PC-9 (cell line): ENCODE data around the gene NR6A1. TPM values are rescaled to one million over a fixed set of nuclear protein-coding genes. Genes with fewer than 3 reads are reported as not detected.

Source experiments
- BruUV-seq: library from RNA; stranded (reverse); fragments of 400-500 nt; replicated peaks from 2 replicates; lab custom pipeline; 2021; lab: Mats Ljungman, UMichigan
- CTCF ChIA-PET: fragments of 300-600 bp; sonication (Branson Sonifier 250); formaldehyde crosslinking; loops from one replicate; lab custom pipeline; 2022; ENCODE audit warnings: antibody characterized with exemption; lab: Charles Lee
- POLR2A ChIA-PET: fragments of 300-600 bp; sonication (Branson Sonifier 250); formaldehyde crosslinking; loops from one replicate; lab custom pipeline; 2022; ENCODE audit warnings: antibody characterized with exemption; ENCODE audit not compliant: unreplicated experiment; lab: Charles Lee
- DNase-seq, 2 experiments: peaks; one replicate each; pipeline versions ENCODE4 v3.0.0 to v3.0.0-alpha.2; 2015 to 2022; ENCODE audit warnings: mixed read lengths in 1 of 2
- H2AFZ ChIP-seq: fragments of 200-600 bp; sonication (generic); 2 replicates; pipeline ENCODE4 v1.8.1; 2017; ENCODE audit warnings: antibody characterized with exemption
- H3F3A ChIP-seq: fragments of 200-600 bp; sonication (generic); 2 replicates; pipeline ENCODE4 v1.8.1; 2017; ENCODE audit warnings: antibody characterized with exemption, mild to moderate bottlenecking, low read depth; ENCODE audit not compliant: insufficient read depth
- H3K27ac ChIP-seq: fragments of 200-600 bp; sonication (generic); 2 replicates; pipeline ENCODE4 v1.6.1; 2016; ENCODE audit warnings: mixed run types
- H3K27me3 ChIP-seq: fragments of 200-600 bp; sonication (generic); 2 replicates; pipeline ENCODE4 v1.6.1; 2016; ENCODE audit warnings: low read depth, mixed run types; ENCODE audit not compliant: insufficient read depth
- H3K36me3 ChIP-seq: fragments of 200-600 bp; sonication (generic); 2 replicates; pipeline ENCODE4 v1.6.1; 2016; ENCODE audit warnings: low read depth, mixed run types
- H3K4me1 ChIP-seq: fragments of 200-600 bp; sonication (generic); replicated peaks from 2 replicates; pipeline ENCODE4 v1.6.1; 2016; ENCODE audit warnings: mixed run types; ENCODE audit not compliant: insufficient read depth
- H3K4me2 ChIP-seq: fragments of 200-600 bp; sonication (generic); 2 replicates; pipeline ENCODE4 v1.6.1; 2017; ENCODE audit warnings: mixed run types
- H3K4me3 ChIP-seq: fragments of 200-600 bp; sonication (generic); 2 replicates; pipeline ENCODE4 v1.6.1; 2016; ENCODE audit warnings: mixed run types
- H3K79me2 ChIP-seq: fragments of 200-600 bp; sonication (generic); 2 replicates; pipeline ENCODE4 v1.6.1; 2017; ENCODE audit warnings: low read depth, mixed run types
- H3K9me2 ChIP-seq: fragments of 200-600 bp; sonication (generic); 2 replicates; pipeline ENCODE4 v1.8.1; 2017; ENCODE audit warnings: mild to moderate bottlenecking; ENCODE audit not compliant: insufficient read depth
- H3K9me3 ChIP-seq: fragments of 200-600 bp; sonication (generic); 2 replicates; pipeline ENCODE4 v1.8.1; 2016; ENCODE audit warnings: low read depth; ENCODE audit not compliant: insufficient read depth
- H4K20me1 ChIP-seq: fragments of 200-600 bp; sonication (generic); 2 replicates; pipeline ENCODE4 v1.8.1; 2017; ENCODE audit not compliant: insufficient read depth
- CTCF ChIP-seq: fragments of 200-600 bp; sonication (generic); conservative IDR thresholded peaks from 2 replicates; pipeline ENCODE4 v1.6.1; 2017; ENCODE audit warnings: mixed run types, antibody characterized with exemption, mild to moderate bottlenecking, moderate library complexity
- EZH2 ChIP-seq: fragments of 200-600 bp; sonication (generic); IDR thresholded peaks from 2 replicates; pipeline ENCODE4 v1.8.0; 2017; ENCODE audit warnings: antibody characterized with exemption, low read depth
- intact Hi-C: fragments of 100-400 bp; cut with micrococcal nuclease; formaldehyde crosslinking; loops from one replicate; pipeline ENCODE4 v1.10.0; 2022; ENCODE audit not compliant: unreplicated experiment
- total RNA-seq: library from RNA; stranded (reverse); gene quantifications from 2 replicates; pipeline ENCODE4 v1.2.3, GENCODE V29; 2021

Gene NR6A1
- total RNA-seq, 1 experiment from 2014 or later = 13.0 TPM

GRCh38 chr9:124767821-124768220 lies 3.3 kb downstream of the NR6A1 start:
- intact Hi-C loops = loop anchor here (2.0 kb wide), 1 partner anchor 173 kb away; the partner anchor contains the start of gene GOLGA1
- Histone ChIP-seq H3K27me3 (no peaks in the 10 kb centered on the region), H3K79me2 (peaks cover 79% of the 10 kb centered on the region), H4K20me1 (peaks cover 43% of the 10 kb centered on the region), H2AFZ (no peak overlapping the region), H3K9me3 (no peaks in the 10 kb centered on the region), H3F3A (peaks cover 13% of the 10 kb centered on the region), H3K4me2 (peak overlapping the region; percentile 84), H3K4me3 (no peak overlapping the region; the same call in 1 of the 2 replicates), H3K4me1 (peaks cover 25% of the 10 kb centered on the region), H3K36me3 (no peaks in the 10 kb centered on the region), H3K9me2 (no peaks in the 10 kb centered on the region), H3K27ac (no peak overlapping the region)
- TF ChIP-seq EZH2 (no peak), CTCF (no peak)
- no peak for DNase-seq
- no TSS peak for BruUV-seq
- ChIA-PET POLR2A (no interaction called here), CTCF (no interaction called here)

GRCh38 chr9:124766815-124767554 lies 4.1 kb downstream of the NR6A1 start:
- H3K36me3 ChIP-seq = no peaks in the 10 kb centered on the region
- H3K27ac ChIP-seq = no peak overlapping the region

DNA sequence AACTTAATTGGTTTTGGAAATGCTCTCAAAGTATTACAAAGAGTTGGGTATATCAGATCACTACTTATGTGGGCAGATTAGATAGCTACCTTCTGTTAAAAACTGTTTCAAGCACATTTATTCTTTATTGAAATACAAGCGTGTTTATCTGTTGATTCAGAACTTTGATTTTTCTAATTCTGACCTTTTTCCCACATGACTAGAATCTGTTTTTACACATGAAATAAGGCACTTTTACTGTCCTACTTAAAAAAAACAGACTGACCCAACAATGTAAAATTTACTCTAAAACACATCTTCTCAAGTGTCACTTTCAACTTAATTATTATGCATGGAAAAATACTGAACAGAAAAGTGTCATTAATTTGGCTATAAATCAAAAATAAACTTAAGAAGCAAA lies 4.8 kb downstream of the NR6A1 start:
- no peak overlapping the region for H2AFZ ChIP-seq
- no TSS peak for BruUV-seq
- peak overlapping the region; percentile 20; the same call in 1 of the 2 replicates for H3K4me2 ChIP-seq
- peaks cover 48% of the 10 kb centered on the region for H4K20me1 ChIP-seq
- H3K27me3 ChIP-seq = no peaks in the 10 kb centered on the region
- peaks cover 25% of the 10 kb centered on the region for H3K4me1 ChIP-seq
- DNase-seq = no peak
- no peak overlapping the region for H3K4me3 ChIP-seq
- H3F3A ChIP-seq = peaks cover 9% of the 10 kb centered on the region
- TF ChIP-seq EZH2 = no peak
- TF ChIP-seq CTCF = no peak
- POLR2A ChIA-PET = no interaction called here
- CTCF ChIA-PET = interaction anchor here (0.6 to 1.7 kb wide), 3 partner anchors 87 to 149 kb away, joined by 3 to 9 read pairs (median 3); partner anchors contain the start of gene WDR38
- H3K79me2 ChIP-seq = peaks cover 93% of the 10 kb centered on the region
- no peak overlapping the region for H3K27ac ChIP-seq
- H3K9me2 ChIP-seq = no peaks in the 10 kb centered on the region
- H3K9me3 ChIP-seq = no peaks in the 10 kb centered on the region
- intact Hi-C loops = no loop called here
- no peaks in the 10 kb centered on the region for H3K36me3 ChIP-seq

More at GRCh38 chr9:124766815-124767554, 4.1 kb downstream of the NR6A1 start:
- intact Hi-C loops = no loop called here
- ChIA-PET CTCF (interaction anchor here (0.6 to 1.7 kb wide), 3 partner anchors 47 to 150 kb away, joined by 3 to 9 read pairs (median 3); partner anchors contain the start of gene WDR38), POLR2A (interaction anchor here (0.7 to 1.0 kb wide), 2 partner anchors 46 to 69 kb away, joined by 3 read pairs; no protein-coding TSS in a partner anchor)
- H4K20me1 ChIP-seq = peaks cover 43% of the 10 kb centered on the region
- TF ChIP-seq CTCF = no peak; the same call in 1 of the 2 replicates
- TF ChIP-seq EZH2 = no peak
- peaks cover 86% of the 10 kb centered on the region for H3K79me2 ChIP-seq
- no peak overlapping the region for H3K4me3 ChIP-seq
- DNase-seq = no peak
- H3K4me1 ChIP-seq = peaks cover 25% of the 10 kb centered on the region
- H3K9me3 ChIP-seq = no peaks in the 10 kb centered on the region
- H3K9me2 ChIP-seq = no peaks in the 10 kb centered on the region
- peak overlapping the region; percentile 20; the same call in 1 of the 2 replicates for H3K4me2 ChIP-seq
- BruUV-seq = no TSS peak
- no peaks in the 10 kb centered on the region for H3K27me3 ChIP-seq
- H3F3A ChIP-seq = peaks cover 9% of the 10 kb centered on the region
- H2AFZ ChIP-seq = no peak overlapping the region
